ENCODE results near the gene LOXL4.

Gene LOXL4

DNA sequence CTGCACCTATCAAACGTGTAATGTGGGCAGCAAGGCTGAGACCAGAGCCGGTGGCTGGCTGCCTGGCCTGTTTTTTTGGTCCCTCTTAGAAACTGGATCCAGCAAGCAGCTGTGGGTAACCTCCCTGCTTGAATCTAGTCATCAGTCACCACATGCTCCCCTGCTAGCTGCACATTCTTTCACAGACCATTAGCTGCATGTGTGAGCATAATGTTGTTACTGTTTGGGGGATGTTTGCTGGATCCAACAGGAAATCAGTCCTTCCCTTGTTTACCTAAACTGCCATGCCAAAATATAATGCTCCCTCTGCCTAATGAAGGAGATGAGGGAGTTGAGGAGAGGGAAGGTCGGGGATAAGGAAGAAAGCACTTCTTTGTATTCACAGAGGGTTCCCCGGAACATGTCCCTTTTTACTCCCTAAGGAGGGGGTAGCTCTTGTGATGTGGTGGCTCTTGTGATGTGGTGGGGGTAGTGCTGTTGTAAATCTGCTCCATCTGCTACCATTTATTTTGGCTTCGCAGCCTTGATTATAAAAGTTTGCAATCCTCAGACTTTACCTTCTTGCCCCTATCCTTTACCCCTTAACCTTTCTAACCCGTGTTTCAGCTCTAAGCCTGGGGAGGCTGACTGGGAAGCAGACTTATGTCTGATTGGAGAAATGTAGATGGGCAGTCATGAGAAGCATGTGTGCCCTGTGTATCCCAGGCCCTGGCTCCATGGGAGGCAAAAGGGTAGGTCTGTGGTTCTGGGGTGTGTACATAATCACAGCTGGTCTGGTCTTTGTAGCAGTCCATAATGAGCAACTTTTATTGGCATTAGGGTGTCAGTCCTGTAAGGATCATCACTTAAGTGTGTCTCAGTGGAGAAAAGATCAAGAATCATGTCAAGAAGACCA is 20.8 kb downstream of the LOXL4 start:
- H4K20me1 ChIP-seq (ENCODE audit: insufficient read depth, low read length) = no peaks in the 10 kb centered on the region
- no peak overlapping the region for H2AFZ ChIP-seq (ENCODE audit: low read depth, low read length)
- H3K27ac ChIP-seq (ENCODE audit: low read length) = no peak overlapping the region
- H3K4me3 ChIP-seq (ENCODE audit: low read length) = no peak overlapping the region
- H3K27me3 ChIP-seq (ENCODE audit: low read depth, low read length) = no peaks in the 10 kb centered on the region
- peaks cover 15% of the 10 kb centered on the region for H3K36me3 ChIP-seq (replicated peaks; ENCODE audit: low read depth, low read length)
- no peaks in the 10 kb centered on the region for H3K9me3 ChIP-seq (ENCODE audit: insufficient read depth, low read length)
- no peak overlapping the region for H3K9ac ChIP-seq (ENCODE audit: low read length)
- TF ChIP-seq CTCF (IDR thresholded peaks at IDR 0.05; ENCODE audit: low read depth, low read length) (no peak), EZH2phosphoT487 (IDR thresholded peaks at IDR 0.05; ENCODE audit: low read depth) (no peak)
- H3K4me1 ChIP-seq (ENCODE audit: low read length) = peaks cover 9% of the 10 kb centered on the region
- no peaks in the 10 kb centered on the region for H3K79me2 ChIP-seq (ENCODE audit: low read length)
- H3K4me2 ChIP-seq (ENCODE audit: low read length) = no peak overlapping the region

DNA sequence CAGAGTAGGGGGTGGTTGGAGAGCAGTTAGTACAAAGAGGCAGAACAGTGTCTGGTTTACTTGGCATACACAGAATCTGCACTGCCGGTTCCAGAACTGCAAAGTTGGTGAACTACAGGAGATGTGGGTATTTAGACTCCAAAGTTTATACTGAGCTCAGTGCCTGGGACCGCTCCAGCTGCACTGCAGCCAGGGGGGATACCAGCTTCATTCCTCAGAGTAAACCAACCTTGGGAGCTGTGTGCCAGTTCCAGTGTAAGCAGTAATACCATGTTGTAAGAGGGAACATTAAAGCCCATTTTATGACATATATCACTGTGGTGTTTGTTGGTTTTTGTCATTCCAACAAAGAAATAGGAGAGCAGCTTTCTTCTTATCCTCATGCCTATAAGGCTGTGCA is 23.4 kb downstream of the LOXL4 start:
- H3K4me3 ChIP-seq (ENCODE audit: low read length) = no peak overlapping the region
- H3K36me3 ChIP-seq (replicated peaks; ENCODE audit: low read depth, low read length) = peaks cover 15% of the 10 kb centered on the region
- TF ChIP-seq EZH2phosphoT487 (IDR thresholded peaks at IDR 0.05; ENCODE audit: low read depth) (no peak), CTCF (IDR thresholded peaks at IDR 0.05; ENCODE audit: low read depth, low read length) (no peak)

GRCh38 chr10:98244141-98244540 is 23.9 kb downstream of the LOXL4 start:
- Histone ChIP-seq H3K79me2 (ENCODE audit: low read length) (no peaks in the 10 kb centered on the region), H2AFZ (ENCODE audit: low read depth, low read length) (no peak overlapping the region), H3K27ac (ENCODE audit: low read length) (no peak overlapping the region), H4K20me1 (ENCODE audit: insufficient read depth, low read length) (no peaks in the 10 kb centered on the region), H3K36me3 (replicated peaks; ENCODE audit: low read depth, low read length) (peaks cover 15% of the 10 kb centered on the region), H3K9ac (ENCODE audit: low read length) (no peak overlapping the region), H3K9me3 (ENCODE audit: insufficient read depth, low read length) (no peaks in the 10 kb centered on the region), H3K27me3 (ENCODE audit: low read depth, low read length) (no peaks in the 10 kb centered on the region), H3K4me3 (ENCODE audit: low read length) (no peak overlapping the region), H3K4me1 (ENCODE audit: low read length) (peaks cover under 1% of the 10 kb centered on the region), H3K4me2 (ENCODE audit: low read length) (no peak overlapping the region)
- TF ChIP-seq CTCF (IDR thresholded peaks at IDR 0.05; ENCODE audit: low read depth, low read length) = no peak
- no peak for TF ChIP-seq EZH2phosphoT487 (IDR thresholded peaks at IDR 0.05; ENCODE audit: low read depth)

More for the DNA sequence above, 23.4 kb downstream of the LOXL4 start:
- H3K4me1 ChIP-seq (ENCODE audit: low read length) = peaks cover 5% of the 10 kb centered on the region
- no peaks in the 10 kb centered on the region for H3K79me2 ChIP-seq (ENCODE audit: low read length)
- no peaks in the 10 kb centered on the region for H3K9me3 ChIP-seq (ENCODE audit: insufficient read depth, low read length)
- no peaks in the 10 kb centered on the region for H4K20me1 ChIP-seq (ENCODE audit: insufficient read depth, low read length)
- no peak overlapping the region for H3K9ac ChIP-seq (ENCODE audit: low read length)
- no peak overlapping the region for H3K27ac ChIP-seq (ENCODE audit: low read length)
- H3K27me3 ChIP-seq (ENCODE audit: low read depth, low read length) = no peaks in the 10 kb centered on the region
- no peak overlapping the region for H2AFZ ChIP-seq (ENCODE audit: low read depth, low read length)
- H3K4me2 ChIP-seq (ENCODE audit: low read length) = no peak overlapping the region

DNA sequence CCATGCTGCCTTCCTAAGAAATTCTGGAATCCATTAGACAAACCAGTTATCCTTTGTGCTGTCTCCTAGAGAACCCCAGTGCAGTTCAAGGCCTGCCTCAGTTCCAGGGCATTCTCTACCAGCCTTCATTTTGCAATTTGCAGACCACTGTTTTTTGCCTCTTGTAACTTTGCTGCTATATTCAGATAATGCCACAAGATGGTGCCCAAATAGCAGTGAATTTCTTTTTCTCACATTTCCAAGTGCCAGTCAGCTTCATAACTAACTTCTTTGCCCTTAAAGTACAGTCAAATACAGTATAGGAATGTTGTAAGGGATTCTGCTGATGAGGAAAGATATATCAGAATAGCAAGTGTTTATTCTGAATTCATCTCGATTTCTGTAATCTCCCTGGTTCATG is 25.2 kb downstream of the LOXL4 start:
- no peak overlapping the region for H3K9ac ChIP-seq (ENCODE audit: low read length)
- H4K20me1 ChIP-seq (ENCODE audit: insufficient read depth, low read length) = no peaks in the 10 kb centered on the region
- H3K4me2 ChIP-seq (ENCODE audit: low read length) = no peak overlapping the region
- no peak overlapping the region for H2AFZ ChIP-seq (ENCODE audit: low read depth, low read length)
- H3K9me3 ChIP-seq (ENCODE audit: insufficient read depth, low read length) = no peaks in the 10 kb centered on the region
- H3K4me3 ChIP-seq (ENCODE audit: low read length) = no peak overlapping the region
- no peak overlapping the region for H3K27ac ChIP-seq (ENCODE audit: low read length)
- no peaks in the 10 kb centered on the region for H3K79me2 ChIP-seq (ENCODE audit: low read length)
- H3K36me3 ChIP-seq (replicated peaks; ENCODE audit: low read depth, low read length) = peaks cover 17% of the 10 kb centered on the region
- peak; percentile 29; the same call in 1 of the 2 replicates for TF ChIP-seq CTCF (IDR thresholded peaks at IDR 0.05; ENCODE audit: low read depth, low read length)
- TF ChIP-seq EZH2phosphoT487 (IDR thresholded peaks at IDR 0.05; ENCODE audit: low read depth) = no peak
- H3K27me3 ChIP-seq (ENCODE audit: low read depth, low read length) = no peaks in the 10 kb centered on the region
- H3K4me1 ChIP-seq (ENCODE audit: low read length) = no peaks in the 10 kb centered on the region

Data from OCI-LY3 (cell line).